T-cell (primary cell): ENCODE measurements around the gene IKZF3. TPM values are rescaled to one million over a fixed set of nuclear protein-coding genes. Genes with fewer than 3 reads are reported as not detected.
"Not testable (repeated sequence)": the region's sequence is repeated elsewhere in the genome, so short reads cannot be mapped to it uniquely, and the experiment has no call there.

ENCODE experiments used
- ATAC-seq, 4 experiments: fragments of 200-7000 bp in 3 of 4; fragments of 150-1000 bp in 1 of 4; cut with Tn5 transposase; replicated peaks in 1 of 4; 1 replicate in 3 of 4; 2 replicates in 1 of 4; pipeline ENCODE4 v1.10.0; 2021; ENCODE audit warnings: moderate library complexity in 3 of 4, mild to moderate bottlenecking in 2 of 4, moderate number of reproducible peaks in 1 of 4
- CTCF ChIA-PET, 2 donors: fragments of 300-600 bp; sonication (Branson Sonifier 250); formaldehyde crosslinking; loops; one replicate each; lab custom pipeline; 2022; ENCODE audit warnings: antibody characterized with exemption in 2 of 2; lab: Charles Lee
- POLR2A ChIA-PET, 2 donors: fragments of 300-600 bp; sonication (Branson Sonifier 250); formaldehyde crosslinking; loops; one replicate each; lab custom pipeline; 2022; ENCODE audit warnings: antibody characterized with exemption in 2 of 2; lab: Charles Lee
- DNase-seq, 35 experiments: peaks; one replicate each; pipeline versions ENCODE4 v3.0.0 to v3.0.0-alpha.2; 2013 to 2023
- H3K27ac ChIP-seq: one replicate; pipeline ENCODE4 v1.5.1; 2013; ENCODE audit warnings: low read length
- H3K27me3 ChIP-seq, 2 experiments: replicated peaks in 1 of 2; 1 replicate in 1 of 2; 2 replicates in 1 of 2; pipeline versions ENCODE4 v1.6.1 to v1.7.0; 2013; ENCODE audit warnings: low read length in 1 of 2, mixed read lengths in 1 of 2; ENCODE audit not compliant: control insufficient read depth in 2 of 2, insufficient read depth in 2 of 2; ENCODE audit errors: extremely low read depth in 1 of 2
- H3K36me3 ChIP-seq, 2 donors: 1 replicate in 1 of 2; 2 replicates in 1 of 2; pipeline versions ENCODE4 v1.6.1 to v1.7.0; 2013; ENCODE audit warnings: low read length in 1 of 2; ENCODE audit not compliant: control insufficient read depth in 2 of 2, insufficient read depth in 1 of 2; ENCODE audit errors: extremely low read depth in 1 of 2
- H3K4me1 ChIP-seq, 2 experiments: 1 replicate in 1 of 2; 2 replicates in 1 of 2; pipeline versions ENCODE4 v1.6.1 to v1.7.0; 2013; ENCODE audit warnings: low read length in 2 of 2, mixed read lengths in 1 of 2; ENCODE audit not compliant: insufficient read depth in 2 of 2, control insufficient read depth in 1 of 2; ENCODE audit errors: extremely low read depth in 1 of 2
- H3K4me3 ChIP-seq, 2 donors: 1 replicate in 1 of 2; 2 replicates in 1 of 2; pipeline versions ENCODE4 v1.5.1 to v1.7.0; 2013; ENCODE audit warnings: mild to moderate bottlenecking in 2 of 2, low read length in 1 of 2, moderate library complexity in 1 of 2; ENCODE audit not compliant: control insufficient read depth in 1 of 2; ENCODE audit errors: extremely low read depth in 1 of 2
- H3K9me3 ChIP-seq: 2 replicates; pipeline ENCODE4 v1.7.0; 2013
- H3K27ac Mint-ChIP-seq, 2 donors: one replicate each; pipeline ENCODE4 v1.8.0; 2020 to 2021; ENCODE audit warnings: mild to moderate bottlenecking in 2 of 2, mixed read lengths in 2 of 2
- H3K27me3 Mint-ChIP-seq, 2 donors: one replicate each; pipeline ENCODE4 v1.8.0; 2021 to 2022; ENCODE audit warnings: mixed read lengths in 2 of 2
- H3K36me3 Mint-ChIP-seq: one replicate; pipeline ENCODE4 v1.8.0; 2021; ENCODE audit warnings: mixed read lengths
- H3K4me1 Mint-ChIP-seq, 3 donors: one replicate each; pipeline ENCODE4 v1.8.0; 2020 to 2022; ENCODE audit warnings: mixed read lengths in 3 of 3, mild to moderate bottlenecking in 1 of 3
- H3K4me3 Mint-ChIP-seq, 3 donors: one replicate each; pipeline ENCODE4 v1.8.0; 2020 to 2022; ENCODE audit warnings: mild to moderate bottlenecking in 3 of 3, mixed read lengths in 3 of 3, moderate library complexity in 3 of 3
- H3K9me3 Mint-ChIP-seq, 3 donors: one replicate each; pipeline ENCODE4 v1.8.0; 2020 to 2022; ENCODE audit warnings: mixed read lengths in 3 of 3
- WGBS: methylation state at CpG from one replicate; pipeline ENCODE4 v1.1.5; 2013; ENCODE audit warnings: missing lambda C conversion rate; ENCODE audit not compliant: insufficient coverage; 5-methylcytosine and 5-hydroxymethylcytosine counted together
- total RNA-seq, 35 experiments: library from RNA in 6 of 35; stranded (reverse) in 6 of 35; fragments of 120-200 nt in 1 of 35; gene quantifications; one replicate each; pipeline versions ENCODE4 v1.2.1 to v1.2.4 and lab custom pipeline; 2013 to 2026

The IKZF3 gene
- total RNA-seq, result 100 to 1,000 TPM in 3 of 5 donors, 10 to 100 TPM in 2; 78.1 to 112 (median 108) TPM
- 164 TPM for total RNA-seq (2013)
- total RNA-seq (lab: John Stamatoyannopoulos, UW), result 207 to 497 (median 292) reads per million in 29 experiments

- H3K9me3 ChIP-seq, result no peaks in the 10 kb centered on the region
- Mint-ChIP-seq H3K27ac (peak within 1 kb of the TSS; percentile 92 to 96), H3K4me1 (peaks cover 68 to 78% (median 73%) of the 10 kb centered on the region in 3 donors), H3K36me3 (peaks cover 4% of the 10 kb centered on the region), H3K4me3 (peak within 1 kb of the TSS; percentile 89 to 97 (median 97)), H3K27me3 (no peaks in the 10 kb centered on the region), H3K9me3 (no peaks in the 10 kb centered on the region)
- CTCF ChIA-PET, result interaction anchor here (0.7 to 1.2 kb wide), 3 partner anchors 88 to 336 kb away, joined by 3 read pairs; no protein-coding TSS in a partner anchor
- POLR2A ChIA-PET, result interaction anchor here (0.7 to 1.1 kb wide), 3 partner anchors 62 to 118 kb away, joined by 3 read pairs; no protein-coding TSS in a partner anchor
- WGBS, result 1% methylated on average over 41 of the region's 50 CpGs
- H3K36me3 ChIP-seq, result peaks cover 0 to 2% of the 10 kb centered on the region in 2 donors
- peaks cover 31 to 37% of the 10 kb centered on the region in 2 experiments for H3K4me1 ChIP-seq
- peak within 1 kb of the TSS; percentile 80 to 84 for H3K4me3 ChIP-seq
- ATAC-seq (peak; percentile 79 to 88 (median 82)), DNase-seq (peak; percentile 62 to 94 (median 80))
- no peaks in the 10 kb centered on the region for H3K27me3 ChIP-seq
- H3K27ac ChIP-seq, result peak within 1 kb of the TSS; percentile 96
These were observed at the start of gene IKZF3 for GRCh38 chr17:39863918-39864746. TSS of gene IKZF3 (minus strand) at chr17:39864312. CDS start at chr17:39864126, 186 bp downstream.

- ATAC-seq (no peak), DNase-seq (no peak)
- Histone ChIP-seq H3K4me1 (peaks cover 0 to 5% of the 10 kb centered on the region in 2 experiments), H3K4me3 (no peak overlapping the region), H3K27ac (no peak overlapping the region), H3K9me3 (no peaks in the 10 kb centered on the region), H3K27me3 (no peaks in the 10 kb centered on the region), H3K36me3 (peaks cover 32 to 37% of the 10 kb centered on the region in 2 donors)
- Mint-ChIP-seq H3K27ac (no peak overlapping the region), H3K4me1 (peaks cover 5 to 14% (median 13%) of the 10 kb centered on the region in 3 donors), H3K36me3 (peaks cover 52% of the 10 kb centered on the region), H3K9me3 (no peaks in the 10 kb centered on the region), H3K4me3 (no peak overlapping the region), H3K27me3 (no peaks in the 10 kb centered on the region)
- POLR2A ChIA-PET, result interaction anchor here in 1 of 2 donors (0.6 kb wide), 1 partner anchor 11 kb away, joined by 6 read pairs; no protein-coding TSS in a partner anchor
- CTCF ChIA-PET, result interaction anchor here in 1 of 2 donors (0.6 kb wide), 1 partner anchor 463 kb away, joined by 6 read pairs; no protein-coding TSS in a partner anchor
- 100% methylated on average over 5 of the region's 6 CpGs for WGBS
These were observed 44.8 kb upstream of the IKZF3 start for GRCh38 chr17:39908789-39909352.

- H3K27ac Mint-ChIP-seq, result no peak overlapping the region
- no peak for ATAC-seq
- 97% methylated on average over 3 of the region's 3 CpGs for WGBS
- no peaks in the 10 kb centered on the region for H3K9me3 Mint-ChIP-seq
- peaks cover 6 to 18% of the 10 kb centered on the region in 2 experiments for H3K4me1 ChIP-seq
- no peak overlapping the region for H3K4me3 Mint-ChIP-seq
- H3K4me1 Mint-ChIP-seq, result peaks cover 13 to 24% (median 23%) of the 10 kb centered on the region in 3 donors
- H3K36me3 ChIP-seq, result peaks cover 13 to 23% of the 10 kb centered on the region in 2 donors
- no peak for DNase-seq
- no peaks in the 10 kb centered on the region for H3K27me3 ChIP-seq
- no peaks in the 10 kb centered on the region for H3K9me3 ChIP-seq
- H3K36me3 Mint-ChIP-seq, result peaks cover 44% of the 10 kb centered on the region
- H3K27me3 Mint-ChIP-seq, result no peaks in the 10 kb centered on the region
- no peak overlapping the region for H3K4me3 ChIP-seq
- H3K27ac ChIP-seq, result no peak overlapping the region
- ChIA-PET CTCF (interaction anchor here in 1 of 2 donors (0.5 kb wide), 1 partner anchor 306 kb away, joined by 4 read pairs; no protein-coding TSS in a partner anchor), POLR2A (no interaction called here)
These were observed 40.8 kb upstream of the IKZF3 start for GRCh38 chr17:39904990-39905288.

GRCh38 chr17:39903158-39903884 lies 39.2 kb upstream of the IKZF3 start:
- Histone ChIP-seq H3K36me3 (peaks cover 11 to 14% of the 10 kb centered on the region in 2 donors), H3K4me1 (peaks cover 6 to 18% of the 10 kb centered on the region in 2 experiments), H3K4me3 (no peak overlapping the region), H3K27me3 (no peaks in the 10 kb centered on the region), H3K27ac (no peak overlapping the region), H3K9me3 (no peaks in the 10 kb centered on the region)
- CTCF ChIA-PET, result no interaction called here
- Mint-ChIP-seq H3K27ac (peak overlapping the region; percentile 39 to 76), H3K36me3 (peaks cover 42% of the 10 kb centered on the region), H3K4me1 (peaks cover 13 to 24% (median 23%) of the 10 kb centered on the region in 3 donors), H3K27me3 (no peaks in the 10 kb centered on the region), H3K9me3 (no peaks in the 10 kb centered on the region), H3K4me3 (no peak overlapping the region)
- ATAC-seq (peak; percentile 54 to 77 (median 76)), DNase-seq (peak in 1 of 35 experiments; percentile 24)
- WGBS, result no CpG with 5 or more reads among the region's 4 CpGs
- POLR2A ChIA-PET, result no interaction called here

GRCh38 chr17:39902027-39902426 lies 37.9 kb upstream of the IKZF3 start:
- H3K4me1 Mint-ChIP-seq, result peaks cover 13 to 24% (median 23%) of the 10 kb centered on the region in 3 donors
- CTCF ChIA-PET, result interaction anchor here in 1 of 2 donors (0.7 kb wide), 1 partner anchor 19 kb away, joined by 3 read pairs; no protein-coding TSS in a partner anchor
- not testable (repeated sequence) for H3K27me3 Mint-ChIP-seq, ATAC-seq, DNase-seq, H3K4me3 ChIP-seq, H3K9me3 Mint-ChIP-seq, H3K4me3 Mint-ChIP-seq, H3K27ac ChIP-seq, H3K9me3 ChIP-seq, H3K27me3 ChIP-seq, H3K27ac Mint-ChIP-seq, H3K36me3 ChIP-seq
- peaks cover 34% of the 10 kb centered on the region for H3K36me3 Mint-ChIP-seq
- H3K4me1 ChIP-seq, result peaks cover 6 to 18% of the 10 kb centered on the region in 2 experiments
- POLR2A ChIA-PET, result interaction anchor here in 1 of 2 donors (0.6 to 0.7 kb wide), 2 partner anchors 13 to 522 kb away, joined by 3 read pairs; no protein-coding TSS in a partner anchor
- no CpG with 5 or more reads among the region's 2 CpGs for WGBS
